Eye (tissue), 1 donor: Measurements from ENCODE around the gene LRCH1.

ENCODE experiments used
- DNase-seq: peaks from one replicate; pipeline ENCODE4 v3.0.0-alpha.2; 2015

LRCH1 gene

GRCh38 chr13:46668302-46668720 is 115.3 kb downstream of the LRCH1 start:
- DNase-seq, result no peak

DNA sequence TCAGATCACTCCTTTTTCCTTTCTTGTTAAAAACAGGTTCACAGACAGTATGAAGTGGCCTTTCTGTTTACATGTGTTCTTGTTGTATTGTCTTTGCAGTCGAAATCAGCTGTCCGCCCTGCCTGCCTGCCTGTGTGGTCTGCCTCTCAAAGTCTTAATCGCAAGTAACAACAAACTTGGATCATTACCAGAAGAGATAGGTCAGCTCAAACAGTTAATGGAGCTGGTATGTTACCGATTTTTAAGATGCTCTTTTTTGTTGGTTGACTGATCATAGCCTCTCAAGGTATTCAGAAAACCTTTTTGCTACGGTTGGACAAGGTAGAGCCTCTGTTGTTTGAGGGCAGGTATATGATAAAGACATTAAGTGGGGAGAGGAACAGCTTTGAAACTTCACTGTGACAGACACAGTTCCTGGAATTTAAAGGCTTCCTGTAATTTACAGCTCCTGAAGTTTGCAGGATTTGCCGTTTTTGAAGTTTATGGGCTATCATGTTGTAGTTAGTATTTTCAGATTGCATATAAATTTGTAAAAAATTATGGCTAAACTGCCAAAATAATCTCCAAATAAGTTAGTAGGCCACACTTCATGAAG is 116.1 kb downstream of the LRCH1 start:
- no peak for DNase-seq

- DNase-seq, result no peak
Observed at GRCh38 chr13:46672338-46673090, 119.5 kb downstream of the LRCH1 start.

- DNase-seq, result no peak
Observed at GRCh38 chr13:46675016-46675415, 122.0 kb downstream of the LRCH1 start.

DNA sequence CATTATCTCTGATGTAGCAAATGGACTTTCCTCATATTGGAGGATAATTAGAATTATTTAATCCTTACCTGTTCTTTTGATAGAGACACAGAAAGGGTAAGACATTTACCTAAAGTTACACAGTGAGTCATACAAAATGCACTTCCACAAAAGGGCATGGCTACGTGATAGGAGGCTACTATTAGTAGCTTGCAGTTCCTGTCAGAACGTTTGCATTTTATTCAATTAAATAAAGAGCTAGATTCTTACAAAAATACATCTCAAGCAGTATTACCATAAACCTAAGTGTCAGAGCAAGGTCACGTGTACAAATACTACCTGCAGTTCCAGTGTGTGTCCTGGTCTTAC is 123.4 kb downstream of the LRCH1 start:
- DNase-seq, result no peak

GRCh38 chr13:46679369-46680120 is 126.6 kb downstream of the LRCH1 start:
- DNase-seq, result peak; percentile 47

DNA sequence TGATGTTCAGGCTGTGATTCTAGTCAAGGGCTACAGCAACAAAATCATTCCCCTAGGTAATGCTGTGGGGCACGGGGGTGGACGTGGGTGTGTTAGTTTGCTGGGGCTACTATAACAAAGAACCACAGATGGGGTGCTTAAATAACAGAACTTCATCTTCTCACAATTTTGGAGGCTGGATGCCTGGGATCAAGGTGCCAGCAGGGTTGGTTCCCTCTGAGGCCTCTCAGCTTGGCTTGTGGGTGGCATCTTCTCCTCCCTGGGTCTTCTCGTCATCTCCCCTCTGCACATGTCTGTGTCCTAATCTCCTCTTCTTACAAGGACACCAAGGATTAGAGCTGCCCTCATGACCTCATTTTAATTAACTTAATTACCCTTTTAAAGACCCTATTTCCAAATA is 129.0 kb downstream of the LRCH1 start:
- DNase-seq, result no peak

GRCh38 chr13:46682707-46683106 is 129.7 kb downstream of the LRCH1 start:
- no peak for DNase-seq

- DNase-seq, result no peak
Observed at GRCh38 chr13:46683676-46684260, 130.8 kb downstream of the LRCH1 start.

DNA sequence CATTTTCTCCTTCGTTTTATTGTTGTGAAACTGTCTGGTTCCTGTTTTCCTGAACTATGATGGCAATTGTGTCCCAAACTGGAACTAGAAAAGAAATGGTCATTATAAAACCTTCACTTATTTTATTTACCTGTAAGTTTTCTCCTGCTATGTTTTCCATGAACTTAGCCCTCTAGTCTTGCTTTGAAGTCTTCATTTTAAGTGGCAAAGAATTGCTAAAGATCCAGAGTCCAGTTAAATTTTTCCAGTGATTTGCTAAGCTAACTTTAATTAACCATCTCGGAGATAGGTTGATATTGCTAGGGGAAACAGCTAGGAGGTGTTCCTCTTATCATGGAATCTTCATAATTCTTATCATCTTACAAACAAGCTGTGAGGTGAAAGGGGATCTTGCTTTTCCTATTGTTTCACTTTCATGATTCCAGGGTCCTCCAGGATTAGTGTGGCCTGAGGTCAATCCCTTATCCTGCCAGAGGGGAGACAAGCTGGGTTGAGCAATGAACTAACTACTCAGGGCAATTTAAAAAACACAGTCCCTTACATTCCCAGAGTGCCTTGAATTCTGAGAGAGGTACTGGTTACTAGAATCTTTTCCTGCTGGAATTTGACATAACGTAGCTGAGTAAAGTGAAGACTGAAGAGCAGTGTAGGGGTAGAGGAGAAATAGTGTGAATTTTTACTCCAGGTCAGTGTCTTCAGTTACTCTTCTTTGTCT is 131.5 kb downstream of the LRCH1 start:
- DNase-seq, result no peak

- no peak for DNase-seq
Observed at GRCh38 chr13:46685006-46685730, 132.2 kb downstream of the LRCH1 start.

GRCh38 chr13:46686171-46686570 is 133.2 kb downstream of the LRCH1 start:
- no peak for DNase-seq

DNA sequence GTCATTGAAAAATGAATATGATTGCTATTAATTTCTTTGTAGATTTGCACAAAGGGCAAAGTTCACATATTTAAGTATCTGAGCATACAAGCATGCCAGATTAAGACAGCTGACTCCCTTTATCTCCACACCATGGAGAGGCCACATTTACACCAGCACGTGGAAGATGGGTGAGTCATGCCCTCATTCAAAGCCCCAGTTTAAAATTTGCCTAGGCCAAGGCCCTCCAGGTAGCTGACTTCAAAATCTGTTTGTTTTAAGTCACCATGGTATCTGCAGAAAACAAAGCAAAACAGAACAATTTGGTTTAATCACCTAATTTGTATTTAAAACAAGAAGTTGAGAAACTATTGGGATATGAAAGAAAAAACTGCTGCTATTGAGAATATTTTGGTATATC is 134.8 kb downstream of the LRCH1 start:
- DNase-seq, result no peak

DNA sequence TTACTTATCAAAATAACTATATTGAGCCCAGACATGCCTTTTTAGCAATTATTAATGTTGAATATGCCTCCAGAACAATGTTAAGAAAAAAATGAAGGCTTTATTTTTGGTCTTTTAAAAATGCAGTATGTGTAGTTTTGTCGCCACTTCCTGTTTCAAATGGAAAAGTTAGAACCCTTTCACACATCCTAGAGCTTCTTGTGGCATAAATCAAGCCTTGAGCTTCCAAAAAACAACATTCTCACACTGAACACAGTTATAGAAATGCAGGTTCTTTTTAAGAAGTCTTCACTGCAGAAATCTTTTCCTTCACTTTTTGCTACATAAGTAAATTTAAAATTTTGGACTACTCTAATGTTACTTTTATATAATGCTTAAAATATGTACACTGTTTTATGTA is 135.3 kb downstream of the LRCH1 start:
- no peak for DNase-seq

DNA sequence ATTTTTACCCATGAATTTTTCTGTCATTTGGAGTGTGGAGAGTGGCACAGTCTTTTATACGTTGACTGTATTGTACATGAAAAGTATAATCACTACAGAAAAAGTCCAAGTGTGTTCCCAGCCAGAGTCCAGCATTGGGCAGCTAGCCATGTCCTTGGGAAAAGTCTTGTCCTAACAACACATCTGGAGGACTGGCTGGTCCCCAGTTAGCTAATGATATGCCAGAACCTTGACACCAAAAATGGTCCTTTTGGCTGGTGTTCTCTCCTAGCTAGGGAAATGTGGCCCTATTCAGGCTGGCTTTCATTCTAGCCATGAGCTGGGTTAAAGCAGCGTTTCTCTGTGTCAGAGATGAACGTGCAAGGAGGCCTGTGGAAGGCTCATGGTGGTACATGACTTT is 145.0 kb downstream of the LRCH1 start:
- no peak for DNase-seq

- no peak for DNase-seq
Observed at GRCh38 chr13:46698910-46699460, 146.0 kb downstream of the LRCH1 start.

- DNase-seq, result no peak
Observed at GRCh38 chr13:46712524-46712923, 159.6 kb downstream of the LRCH1 start.

- DNase-seq, result peak; percentile 2
Observed at GRCh38 chr13:46715363-46715762, 162.4 kb downstream of the LRCH1 start.

GRCh38 chr13:46716821-46717220 is 163.9 kb downstream of the LRCH1 start:
- no peak for DNase-seq

GRCh38 chr13:46717275-46717674 is 164.3 kb downstream of the LRCH1 start:
- DNase-seq, result no peak

- DNase-seq, result no peak
Observed at GRCh38 chr13:46717856-46718255, 164.9 kb downstream of the LRCH1 start.

DNA sequence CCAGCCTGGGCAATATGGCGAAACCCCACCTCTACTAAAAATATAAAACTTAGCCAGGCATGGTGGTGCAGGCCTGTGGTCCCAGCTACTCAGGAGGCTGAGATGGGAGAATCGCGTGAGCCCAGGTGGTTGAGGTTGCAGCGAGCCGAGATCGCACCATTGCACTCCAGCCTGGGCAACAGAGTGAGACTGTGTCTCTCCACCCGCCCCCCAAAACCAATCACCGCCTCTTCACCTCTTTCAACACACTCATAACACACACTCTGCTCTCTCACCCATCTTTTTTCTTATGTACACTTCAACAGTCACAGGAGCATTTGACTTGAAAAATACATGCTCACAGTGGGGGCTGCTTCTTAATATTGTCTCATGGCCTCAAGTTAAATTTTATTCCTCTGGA is 167.2 kb downstream of the LRCH1 start:
- DNase-seq, result no peak
